ENCODE results near the gene AKAP6.

AKAP6 gene

DNA sequence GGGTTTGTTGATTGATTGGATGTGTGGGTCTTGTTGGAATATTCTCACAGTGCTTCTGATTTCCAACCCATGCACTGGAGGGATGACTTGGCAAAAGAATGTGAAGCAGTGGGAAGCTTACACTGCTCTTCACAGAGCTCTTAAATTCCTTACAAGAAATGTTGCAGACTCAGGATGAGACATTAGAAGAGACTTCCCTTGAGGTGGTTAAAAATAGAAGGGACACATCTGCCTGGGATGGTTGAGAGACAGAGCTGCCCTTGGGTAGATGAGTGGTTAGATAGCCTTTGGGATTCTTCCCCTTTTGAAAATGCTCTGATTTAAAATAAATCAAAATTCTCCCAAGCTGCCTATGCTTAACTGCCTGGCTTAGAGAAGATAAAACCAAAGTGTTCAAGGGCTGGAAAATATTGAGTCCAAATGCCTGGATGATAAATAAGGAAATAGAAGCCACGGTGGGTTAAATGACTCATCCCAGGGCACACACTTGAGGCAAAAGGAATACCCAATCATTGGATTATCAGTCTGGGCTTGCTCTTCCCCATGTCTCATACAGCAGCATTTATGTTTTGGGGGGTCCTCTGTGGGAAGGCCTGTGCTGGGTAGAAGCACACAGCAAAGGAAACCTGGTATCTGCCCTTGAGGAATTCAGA, 264.3 kb downstream of the AKAP6 start:
- no peak for DNase-seq

DNA sequence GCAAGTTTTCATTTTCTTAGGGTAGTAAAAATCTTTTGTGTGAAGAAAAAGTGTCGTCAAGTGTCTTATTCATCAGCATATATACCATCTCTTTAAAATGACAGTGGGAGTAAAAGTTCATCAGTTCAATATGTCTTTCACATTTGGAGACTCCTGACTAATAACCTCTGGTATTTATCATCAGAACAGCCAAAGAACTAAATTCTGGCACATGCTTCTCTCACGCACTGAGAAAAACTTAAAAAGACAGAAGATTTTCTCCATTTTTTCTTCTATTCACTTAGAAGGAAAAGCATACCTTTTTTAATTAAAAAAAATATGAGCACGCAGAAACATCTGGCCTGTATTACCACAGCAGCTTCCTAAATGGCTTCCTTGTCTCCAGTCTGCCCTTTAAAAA, 265.7 kb downstream of the AKAP6 start:
- no peak for DNase-seq

GRCh38 chr14:32595497-32595896, 266.4 kb downstream of the AKAP6 start:
- no peak for DNase-seq

GRCh38 chr14:32596390-32596789, 267.3 kb downstream of the AKAP6 start:
- no peak for DNase-seq

- DNase-seq, result no peak
These were observed 268.7 kb downstream of the AKAP6 start for GRCh38 chr14:32597771-32598170.

GRCh38 chr14:32601069-32601468, 272.0 kb downstream of the AKAP6 start:
- no peak for DNase-seq

- no peak for DNase-seq
These were observed 272.8 kb downstream of the AKAP6 start for GRCh38 chr14:32601906-32602305.

- DNase-seq, result no peak
These were observed 273.6 kb downstream of the AKAP6 start for GRCh38 chr14:32602699-32603098.

- no peak for DNase-seq
These were observed 275.0 kb downstream of the AKAP6 start for GRCh38 chr14:32603992-32604565.

GRCh38 chr14:32606301-32606700, 277.2 kb downstream of the AKAP6 start:
- DNase-seq, result no peak

DNA sequence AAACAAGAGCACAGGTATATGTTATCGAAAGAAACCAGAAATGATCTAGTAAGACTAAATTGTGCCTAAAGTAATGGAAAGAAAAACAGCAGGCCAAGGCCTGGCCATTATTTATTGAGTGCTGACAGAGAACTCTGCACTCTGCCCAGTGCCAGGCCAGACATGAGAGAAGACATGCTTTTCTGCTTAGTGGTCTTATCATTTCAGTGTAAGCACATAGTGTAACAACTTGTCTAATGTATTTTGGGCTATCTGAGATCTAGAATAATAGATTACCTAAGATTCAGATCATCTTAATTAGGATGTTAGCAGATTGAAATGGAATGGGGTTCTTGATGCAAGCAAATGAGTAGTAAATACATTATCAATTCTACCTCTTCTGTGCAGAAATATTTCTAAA, 278.3 kb downstream of the AKAP6 start:
- DNase-seq, result no peak

DNA sequence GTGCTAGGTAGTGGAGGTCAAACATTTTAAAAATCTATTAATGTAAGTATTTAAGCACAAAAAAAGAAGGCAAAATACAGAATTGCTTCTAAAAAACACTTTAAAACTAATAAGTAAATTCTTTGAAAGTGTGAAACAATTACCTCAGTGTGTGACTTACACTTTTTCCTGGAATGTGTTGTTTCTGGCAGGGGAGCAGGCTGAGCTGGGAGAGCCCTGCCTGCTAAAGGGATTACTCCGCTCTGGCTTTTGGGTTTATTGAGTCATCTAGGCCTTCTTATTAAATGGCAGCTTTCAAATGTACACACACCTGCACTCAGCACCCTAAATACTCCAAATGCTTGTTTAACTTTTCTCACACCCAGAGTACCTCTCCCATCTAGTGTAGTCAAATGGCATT, 279.8 kb downstream of the AKAP6 start:
- no peak for DNase-seq

DNA sequence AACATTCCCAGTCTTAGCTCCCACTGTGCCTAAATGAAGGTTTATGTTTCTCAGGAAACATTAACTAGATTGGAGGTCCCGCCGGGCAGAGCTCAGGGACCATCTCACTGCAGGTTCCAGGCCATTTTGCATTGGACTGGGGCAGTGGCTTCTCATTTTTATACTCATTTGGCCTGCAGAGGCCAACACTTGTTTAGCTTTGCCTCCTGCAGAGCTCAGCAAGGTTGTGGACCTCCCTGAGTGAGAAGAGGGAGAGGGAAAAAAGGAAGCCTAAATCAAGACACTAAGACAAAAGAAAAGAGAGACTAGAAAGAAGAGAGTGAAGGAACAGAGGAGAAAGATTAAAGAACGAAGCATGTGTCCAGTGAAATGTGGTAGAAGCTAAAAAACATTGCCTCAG, 280.3 kb downstream of the AKAP6 start:
- DNase-seq, result no peak

DNA sequence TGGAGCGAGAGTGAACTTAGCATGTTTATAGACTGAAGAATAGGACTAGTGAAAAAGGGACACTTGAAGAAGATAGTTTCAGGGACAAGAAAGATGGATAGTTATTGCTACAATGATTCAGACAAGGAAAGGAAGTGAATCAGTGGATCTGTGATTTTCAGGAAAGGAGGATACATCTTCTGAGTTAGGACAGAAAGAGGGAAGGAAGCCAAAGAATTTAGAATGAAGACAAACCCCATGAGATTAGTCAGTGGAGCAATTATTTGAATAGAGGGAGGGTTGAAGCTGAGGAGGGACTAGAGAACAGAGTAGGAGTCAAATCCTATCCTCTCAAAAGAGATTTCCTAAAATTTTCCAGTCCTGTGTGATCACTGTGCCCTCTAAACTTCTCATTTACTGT, 282.7 kb downstream of the AKAP6 start:
- DNase-seq, result no peak

DNA sequence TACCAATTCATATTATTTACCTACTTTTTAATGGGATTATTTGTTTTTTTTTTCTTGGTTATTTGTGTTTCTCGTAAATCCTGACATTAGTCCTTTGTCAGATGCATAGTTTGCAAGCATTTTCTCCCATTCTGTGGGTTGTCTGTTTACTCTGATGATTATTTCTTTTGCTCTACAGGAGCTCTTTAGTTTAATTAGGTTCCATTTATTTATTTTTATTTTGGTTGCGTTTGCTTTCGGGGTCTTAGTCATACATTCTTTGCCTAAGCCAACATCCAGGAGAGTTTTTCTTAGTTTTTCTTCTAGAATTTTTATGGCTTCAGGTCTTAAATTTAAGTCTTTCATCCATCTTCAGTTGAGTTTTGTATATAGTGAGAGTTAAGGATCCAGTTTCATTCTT, 289.9 kb downstream of the AKAP6 start:
- no peak for DNase-seq

DNA sequence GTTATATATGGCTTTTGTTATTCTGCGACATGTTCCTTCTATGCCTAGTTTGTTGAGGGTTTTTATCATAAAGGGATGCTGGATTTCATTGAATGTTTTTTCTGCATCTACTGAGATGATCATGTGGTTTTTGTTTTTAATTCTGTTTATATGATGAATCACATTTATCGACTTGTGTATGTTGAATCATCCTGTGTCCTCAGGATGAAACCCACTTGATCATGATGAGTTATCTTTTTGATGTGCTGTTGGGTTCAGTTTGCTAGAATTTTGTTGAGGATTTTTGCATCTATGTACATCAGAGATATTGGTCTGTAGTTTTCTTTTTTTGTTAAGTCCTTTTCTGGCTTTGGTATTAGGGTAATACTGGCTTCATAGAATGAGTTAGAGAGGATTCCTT, 291.2 kb downstream of the AKAP6 start:
- DNase-seq, result no peak

- no peak for DNase-seq
These were observed 291.6 kb downstream of the AKAP6 start for GRCh38 chr14:32620724-32621123.

- DNase-seq, result no peak
These were observed 292.5 kb downstream of the AKAP6 start for GRCh38 chr14:32621585-32621984.

DNA sequence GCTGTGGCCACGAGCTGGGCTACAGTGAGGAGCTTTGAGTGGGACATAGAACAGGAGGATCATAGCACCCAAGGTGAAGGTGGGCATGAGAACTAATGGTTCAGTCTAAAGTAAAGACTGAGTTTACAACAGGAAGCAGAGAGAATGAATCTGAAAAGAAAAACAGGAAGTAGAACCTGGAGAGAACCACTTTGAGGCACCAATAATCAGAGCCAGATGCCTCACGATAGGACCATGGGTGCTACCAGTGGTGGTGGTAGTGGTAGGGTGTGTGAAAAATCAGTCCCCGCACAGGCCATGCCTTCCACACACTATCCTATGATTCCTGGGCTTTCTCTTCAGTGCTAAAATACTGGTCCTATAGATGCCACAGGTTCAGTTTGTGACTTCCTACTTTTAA, 293.6 kb downstream of the AKAP6 start:
- DNase-seq, result no peak

- DNase-seq, result no peak
These were observed 294.4 kb downstream of the AKAP6 start for GRCh38 chr14:32623300-32624093.

- no peak for DNase-seq
These were observed 296.1 kb downstream of the AKAP6 start for GRCh38 chr14:32625211-32625610.

DNA sequence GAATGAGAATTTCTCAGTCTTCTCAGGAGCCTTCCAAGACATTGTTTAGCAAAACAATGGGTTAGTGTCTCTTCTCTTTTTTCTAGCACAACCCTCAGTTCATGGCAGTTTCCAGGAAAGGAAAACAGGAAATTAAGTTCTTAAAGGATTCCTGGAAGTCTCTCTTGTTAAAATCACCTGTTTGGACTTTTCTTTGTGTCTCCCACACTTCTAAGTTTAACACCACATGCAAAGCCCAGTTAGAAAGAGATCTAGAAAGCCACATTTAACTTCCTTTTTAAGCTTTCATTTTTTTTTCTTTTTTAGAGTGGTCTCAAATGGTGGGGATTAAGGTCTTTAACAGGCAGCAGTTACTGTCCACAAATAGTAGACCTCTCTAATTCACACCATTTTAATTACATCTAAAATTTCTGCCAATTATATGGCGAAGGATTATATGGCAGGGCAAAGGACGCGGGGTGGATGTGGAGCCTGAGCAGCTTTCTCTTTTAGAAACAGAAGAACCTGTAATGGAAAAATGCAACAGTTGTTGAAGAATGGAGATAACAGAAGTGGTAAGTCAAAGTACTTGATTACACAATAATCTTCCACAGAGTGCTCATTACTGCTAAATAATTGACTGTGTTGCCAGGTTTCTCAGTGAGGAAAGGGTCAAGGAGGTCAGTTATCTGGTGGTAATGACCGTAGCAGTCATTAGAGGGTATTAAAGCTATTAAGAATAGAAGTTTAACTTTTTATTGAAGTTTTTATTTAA, 298.6 kb downstream of the AKAP6 start:
- DNase-seq, result no peak

- no peak for DNase-seq
These were observed 300.1 kb downstream of the AKAP6 start for GRCh38 chr14:32629236-32629635.

- no peak for DNase-seq
These were observed 301.6 kb downstream of the AKAP6 start for GRCh38 chr14:32630701-32631100.
